ENCODE data around the gene MRNIP.
A peak's percentile ranks its signal among the peaks of the same experiment; 100 is the strongest.

MRNIP gene

GRCh38 chr5:179820127-179820482 lies 38.5 kb downstream of the MRNIP start:
- no peak for DNase-seq

GRCh38 chr5:179819296-179820126 lies 39.1 kb downstream of the MRNIP start:
- DNase-seq, result peak; percentile 47

- peak; percentile 85 for DNase-seq
Measured at GRCh38 chr5:179818746-179819295, 39.8 kb downstream of the MRNIP start.

GRCh38 chr5:179817890-179818745 lies 40.5 kb downstream of the MRNIP start:
- DNase-seq, result no peak

- no peak for DNase-seq
Measured at GRCh38 chr5:179817470-179817840, 41.2 kb downstream of the MRNIP start.

GRCh38 chr5:179816796-179817469 lies 41.7 kb downstream of the MRNIP start:
- DNase-seq, result no peak

- no peak for DNase-seq
Measured at GRCh38 chr5:179816401-179816795, 42.2 kb downstream of the MRNIP start.

GRCh38 chr5:179815491-179816249 lies 42.9 kb downstream of the MRNIP start:
- DNase-seq, result no peak

- DNase-seq, result no peak
Measured at GRCh38 chr5:179814090-179814489, 44.5 kb downstream of the MRNIP start.

- no peak for DNase-seq
Measured at GRCh38 chr5:179812997-179813607, 45.5 kb downstream of the MRNIP start.

GRCh38 chr5:179812135-179812825 lies 46.3 kb downstream of the MRNIP start:
- no peak for DNase-seq

- peak; percentile 79 for DNase-seq
Measured at GRCh38 chr5:179806250-179807048, 52.2 kb downstream of the MRNIP start, which contains the start of gene MGAT4B. MGAT4B (minus strand) TSS chr5:179806866; CDS start chr5:179806583, 283 bp downstream.

GRCh38 chr5:179805529-179806249 lies 52.9 kb downstream of the MRNIP start:
- DNase-seq, result peak; percentile 32

- no peak for DNase-seq
Measured at GRCh38 chr5:179805070-179805528, 53.5 kb downstream of the MRNIP start.

- DNase-seq, result no peak
Measured at GRCh38 chr5:179804555-179804947, 54.1 kb downstream of the MRNIP start.

GRCh38 chr5:179803651-179804554 lies 54.7 kb downstream of the MRNIP start:
- no peak for DNase-seq

GRCh38 chr5:179802950-179803562 lies 55.6 kb downstream of the MRNIP start:
- no peak for DNase-seq
